Astrocyte (in vitro differentiated cells and primary cell): ENCODE measurements around the gene LNPK.

Experiments
- CTCF ChIP-seq: IDR thresholded peaks from 2 replicates; pipeline ENCODE4 v1.5.1; 2011; ENCODE audit warnings: low read depth, mild to moderate bottlenecking, inconsistent platforms, low read length, moderate library complexity; ENCODE audit not compliant: insufficient read depth
- EZH2 ChIP-seq: IDR thresholded peaks from 2 replicates; pipeline ENCODE4 v1.6.1; 2012; ENCODE audit warnings: mild to moderate bottlenecking, low read length, inconsistent platforms; ENCODE audit not compliant: insufficient read depth

DNA sequence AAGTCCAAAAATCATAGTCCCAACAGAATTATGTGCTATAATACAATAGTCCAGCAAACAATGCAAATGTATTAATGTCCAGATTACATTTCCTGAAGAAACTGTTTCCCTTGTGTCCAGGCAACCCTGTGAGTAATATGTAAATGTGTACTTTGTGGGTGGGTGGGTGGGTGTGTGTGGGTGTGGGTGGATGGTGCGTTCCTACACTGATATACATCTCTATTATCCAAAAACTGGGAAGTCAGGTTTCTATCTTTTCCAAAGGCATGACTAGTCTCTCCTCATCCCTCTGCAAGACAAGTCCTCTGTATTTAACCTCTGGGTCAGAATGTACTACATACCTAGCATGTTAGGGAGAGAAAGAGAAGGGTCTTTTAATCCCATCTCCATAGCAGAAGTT lies 71.6 kb downstream of the LNPK start:
- TF ChIP-seq CTCF: no peak
- TF ChIP-seq EZH2: no peak
